ENCODE results near the gene NTRK3. TPM values are rescaled to one million over a fixed set of nuclear protein-coding genes. Genes with fewer than 3 reads are reported as not detected.

NTRK3 gene
- total and polyA plus RNA-seq, 3 donors from 2014 or later: 10.7 to 40.6 (median 24.6) TPM

DNA sequence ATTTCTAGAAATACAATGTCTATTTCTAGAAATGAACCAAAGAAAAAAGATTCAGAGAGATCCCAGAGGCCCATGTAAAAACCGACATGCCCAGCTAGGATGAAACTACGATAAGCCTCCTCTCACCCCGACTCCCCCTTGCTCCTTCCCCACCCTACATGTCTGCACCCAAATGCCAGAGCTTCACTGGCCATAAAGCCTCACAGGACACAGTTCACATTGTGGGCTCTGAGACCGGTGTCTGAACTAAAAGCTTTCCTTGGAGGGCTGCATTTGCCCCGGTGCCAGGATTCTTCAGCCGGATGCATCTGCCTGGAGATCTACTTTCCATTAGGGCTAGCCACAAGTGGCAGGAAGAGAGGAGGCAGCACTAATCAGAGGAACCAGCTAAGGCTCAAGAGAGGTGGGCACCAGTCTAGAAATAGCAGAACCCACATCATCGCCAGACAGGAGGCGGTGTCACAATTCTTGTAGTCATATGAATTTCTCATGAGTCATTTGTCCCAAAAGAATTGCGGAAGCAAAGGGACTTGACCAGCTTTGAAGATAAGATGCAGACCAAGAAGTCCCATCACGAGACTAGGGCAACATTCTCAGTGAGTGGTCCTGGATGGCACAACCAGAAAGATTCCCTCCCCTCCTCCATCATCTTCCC, 353.6 kb downstream of the NTRK3 start:
- intact Hi-C loops (cut with DNase I; ENCODE audit: low total_unique reads): no loop called here
- WGBS, 2 donors: 85 to 87% methylated on average over 10 of the region's 10 CpGs
- H3K4me1 ChIP-seq: no peaks in the 10 kb centered on the region
- no peak for TF ChIP-seq CTCF (IDR thresholded peaks at IDR 0.05)
- TF ChIP-seq POLR2A (IDR thresholded peaks at IDR 0.05): no peak
- no peaks in the 10 kb centered on the region for H3K27me3 ChIP-seq
- no peaks in the 10 kb centered on the region for H3K9me3 ChIP-seq
- no peaks in the 10 kb centered on the region for H3K36me3 ChIP-seq (ENCODE audit: low read depth, missing control alignments)
- DNase-seq: no peak
- no peak overlapping the region for H3K27ac ChIP-seq
- no peak overlapping the region for H3K4me3 ChIP-seq

GRCh38 chr15:87901926-87902690, 354.4 kb downstream of the NTRK3 start:
- Histone ChIP-seq H3K27ac (no peak overlapping the region), H3K27me3 (no peaks in the 10 kb centered on the region), H3K4me1 (no peaks in the 10 kb centered on the region), H3K9me3 (no peaks in the 10 kb centered on the region), H3K4me3 (no peak overlapping the region), H3K36me3 (ENCODE audit: low read depth, missing control alignments) (no peaks in the 10 kb centered on the region)
- 60 to 77% methylated on average over 3 of the region's 3 CpGs for WGBS, 2 donors
- intact Hi-C loops (cut with DNase I; ENCODE audit: low total_unique reads): no loop called here
- DNase-seq: no peak
- TF ChIP-seq POLR2A (IDR thresholded peaks at IDR 0.05): no peak
- no peak for TF ChIP-seq CTCF (IDR thresholded peaks at IDR 0.05)

DNA sequence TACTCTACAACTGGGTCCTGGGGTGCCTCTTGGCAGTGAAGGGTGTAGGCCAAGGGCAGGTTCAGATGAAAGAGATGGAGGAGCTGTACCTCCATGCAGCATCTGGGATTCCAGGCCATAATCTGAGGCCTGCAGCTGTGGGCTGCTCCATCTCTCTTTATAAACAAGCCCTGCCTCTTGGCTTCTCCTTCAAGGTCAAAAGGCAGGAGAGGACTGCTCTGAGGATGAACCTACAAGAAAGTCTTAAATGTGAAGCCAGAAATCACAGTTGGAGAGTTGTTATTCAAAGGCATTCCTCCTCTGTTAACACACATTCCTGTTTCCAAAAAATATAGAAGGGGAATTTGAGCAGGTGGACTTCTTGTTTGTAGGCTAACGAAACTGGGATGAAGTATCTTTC, 355.5 kb downstream of the NTRK3 start:
- DNase-seq: peak; percentile 21
- Histone ChIP-seq H3K27ac (no peak overlapping the region), H3K4me1 (no peaks in the 10 kb centered on the region), H3K9me3 (no peaks in the 10 kb centered on the region), H3K27me3 (no peaks in the 10 kb centered on the region), H3K4me3 (no peak overlapping the region), H3K36me3 (ENCODE audit: low read depth, missing control alignments) (no peaks in the 10 kb centered on the region)
- TF ChIP-seq CTCF (IDR thresholded peaks at IDR 0.05) (no peak), POLR2A (IDR thresholded peaks at IDR 0.05) (no peak)
- intact Hi-C loops (cut with DNase I; ENCODE audit: low total_unique reads): no loop called here
- 33 to 56% methylated on average over 1 of the region's 1 CpG for WGBS, 2 donors

DNA sequence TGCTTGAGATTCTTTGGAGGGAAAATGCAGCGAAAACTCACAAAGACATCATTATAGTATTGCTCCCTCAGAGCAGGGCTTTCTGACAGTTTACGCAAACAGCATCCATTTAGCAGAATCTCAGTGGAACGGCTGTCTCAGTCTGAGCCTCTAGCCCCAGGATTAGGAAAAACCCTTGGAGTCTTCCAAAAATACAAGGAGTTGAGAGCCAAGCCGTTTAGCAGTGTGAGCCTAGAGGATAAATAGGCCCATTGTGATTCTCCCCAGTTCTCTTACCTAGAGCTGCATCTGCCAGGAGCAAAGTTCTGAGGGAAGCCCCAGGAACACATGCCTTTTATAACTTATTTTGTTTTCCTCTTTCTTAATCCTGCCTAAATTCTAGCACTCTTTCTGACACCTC, 359.6 kb downstream of the NTRK3 start:
- H3K27ac ChIP-seq: no peak overlapping the region
- no peaks in the 10 kb centered on the region for H3K27me3 ChIP-seq
- no peak for DNase-seq
- no peak for TF ChIP-seq CTCF (IDR thresholded peaks at IDR 0.05)
- TF ChIP-seq POLR2A (IDR thresholded peaks at IDR 0.05): no peak
- no peaks in the 10 kb centered on the region for H3K9me3 ChIP-seq
- H3K4me1 ChIP-seq: no peaks in the 10 kb centered on the region
- no peak overlapping the region for H3K4me3 ChIP-seq
- intact Hi-C loops (cut with DNase I; ENCODE audit: low total_unique reads): no loop called here
- no peaks in the 10 kb centered on the region for H3K36me3 ChIP-seq (ENCODE audit: low read depth, missing control alignments)
- 71 to 80% methylated on average over 4 of the region's 4 CpGs for WGBS, 2 donors

All from testis (tissue), 3 donors.